DMS 273 (cell line): Measurements from ENCODE around the gene INSC.
A peak's percentile ranks its signal among the peaks of the same experiment; 100 is the strongest.

Experiments used
- DNase-seq: peaks from one replicate; lab custom pipeline; 2025; ENCODE audit not compliant: unreplicated experiment; lab: John Stamatoyannopoulos, UW

INSC gene

DNA sequence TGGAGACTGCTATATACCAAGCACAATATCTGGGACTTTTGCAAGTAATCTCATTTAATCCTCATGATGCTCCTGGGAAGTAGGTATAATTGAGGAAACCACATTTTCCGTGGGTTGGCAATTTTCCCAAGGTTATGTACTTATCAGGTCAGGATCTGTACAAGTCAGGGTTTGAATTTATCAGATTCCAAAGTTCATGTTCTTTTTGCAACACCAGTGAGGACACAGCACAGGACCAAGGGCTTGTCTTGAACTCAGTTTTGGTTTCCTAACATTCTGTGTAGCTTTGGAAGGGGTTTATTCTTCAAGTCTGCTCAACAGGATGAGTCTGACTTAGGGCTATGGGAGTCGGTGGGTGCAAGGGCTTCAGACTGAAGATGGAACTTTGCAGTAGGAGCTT, 30.4 kb downstream of the INSC start:
- DNase-seq: no peak

DNA sequence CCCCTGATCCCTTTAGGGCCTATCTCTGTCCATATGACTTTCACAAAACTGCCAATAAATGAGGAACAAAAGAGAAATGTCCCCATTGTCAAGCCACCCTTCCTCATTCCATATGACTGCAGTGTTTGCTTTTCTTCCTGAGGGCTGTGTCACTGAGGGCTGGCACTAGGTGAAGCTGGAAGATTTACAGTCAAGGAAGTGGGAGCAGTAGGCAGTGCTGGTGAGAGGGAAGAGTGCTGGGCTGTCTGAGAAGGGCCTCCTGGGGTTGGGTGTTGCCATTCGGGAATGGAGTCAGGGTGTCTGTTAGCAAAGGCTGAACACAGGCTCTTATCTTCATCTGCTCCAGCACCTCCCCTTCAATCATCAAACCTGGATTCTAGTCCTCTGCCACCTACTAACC, 30.9 kb downstream of the INSC start:
- no peak for DNase-seq

DNA sequence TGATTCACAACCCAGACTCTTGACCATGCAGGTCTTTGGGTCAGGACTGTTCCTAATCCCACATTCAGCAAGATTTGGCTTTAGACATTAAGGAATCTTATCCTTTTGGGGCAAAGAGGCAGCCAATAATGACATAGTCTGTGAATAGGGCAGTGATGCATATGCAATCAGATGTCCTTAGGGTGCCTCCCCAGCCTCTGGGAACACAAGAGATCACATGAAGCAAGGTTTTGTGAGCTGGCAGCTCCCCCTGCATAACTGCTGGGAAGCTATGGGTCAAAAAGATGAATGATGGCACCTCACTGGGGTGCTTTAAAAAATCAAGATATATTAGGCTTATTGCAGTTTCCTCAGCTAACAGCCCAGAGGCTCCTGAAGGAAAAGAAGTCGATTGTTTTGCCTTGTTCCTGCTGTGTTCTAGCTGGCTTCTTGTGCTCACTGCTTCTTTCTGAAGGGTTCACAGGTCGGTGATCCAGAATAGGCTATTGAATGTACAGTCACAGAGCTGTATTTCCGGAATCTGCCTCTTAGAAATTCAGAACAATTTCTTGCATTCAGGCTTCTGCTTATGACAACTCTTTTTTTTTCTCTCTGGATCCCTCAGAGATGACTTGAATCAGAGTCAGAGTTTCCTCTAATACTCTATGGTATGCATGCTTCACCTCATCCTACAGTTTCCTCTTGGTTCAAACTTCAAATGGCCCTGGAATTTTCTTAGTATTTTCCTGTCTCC, 31.7 kb downstream of the INSC start:
- no peak for DNase-seq

DNA sequence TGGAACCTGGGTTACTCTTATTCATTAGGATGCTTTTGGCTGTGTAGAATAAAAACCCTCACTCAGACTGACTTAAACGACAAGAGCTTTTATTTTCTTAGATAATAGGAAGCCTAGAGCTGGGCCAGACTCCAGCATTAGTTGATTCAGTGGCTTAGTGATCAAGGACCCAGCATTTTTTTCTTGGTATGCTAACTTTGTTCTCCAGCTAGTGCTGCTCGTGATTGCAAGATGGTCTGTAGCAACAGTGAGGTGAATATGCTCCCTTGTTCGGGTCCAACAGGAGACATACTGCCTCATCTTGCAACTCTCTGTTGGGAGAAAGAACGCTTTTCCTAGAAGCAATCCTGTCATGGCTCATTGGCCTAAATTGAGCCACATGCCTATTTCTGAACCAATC, 33.4 kb downstream of the INSC start:
- DNase-seq: no peak

DNA sequence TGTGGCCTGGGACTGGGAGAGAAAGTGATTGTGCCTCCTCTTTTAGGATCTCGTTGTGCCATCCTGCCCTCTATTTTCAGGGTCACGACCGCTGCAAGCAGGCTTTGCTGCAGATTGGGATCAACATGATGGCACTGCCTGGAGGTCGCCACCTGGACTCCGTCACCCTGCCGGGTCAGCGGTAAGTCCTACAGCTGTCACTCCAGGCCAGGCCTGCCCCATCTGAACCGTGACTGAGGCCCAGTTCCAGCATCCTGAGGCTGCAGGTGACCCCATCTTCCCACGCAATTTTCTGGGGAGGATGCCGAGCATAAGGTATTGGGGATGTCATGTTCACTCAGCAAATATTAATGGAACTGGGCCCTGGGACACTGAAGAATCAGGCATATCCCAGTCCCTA, 34.3 kb downstream of the INSC start:
- no peak for DNase-seq

DNA sequence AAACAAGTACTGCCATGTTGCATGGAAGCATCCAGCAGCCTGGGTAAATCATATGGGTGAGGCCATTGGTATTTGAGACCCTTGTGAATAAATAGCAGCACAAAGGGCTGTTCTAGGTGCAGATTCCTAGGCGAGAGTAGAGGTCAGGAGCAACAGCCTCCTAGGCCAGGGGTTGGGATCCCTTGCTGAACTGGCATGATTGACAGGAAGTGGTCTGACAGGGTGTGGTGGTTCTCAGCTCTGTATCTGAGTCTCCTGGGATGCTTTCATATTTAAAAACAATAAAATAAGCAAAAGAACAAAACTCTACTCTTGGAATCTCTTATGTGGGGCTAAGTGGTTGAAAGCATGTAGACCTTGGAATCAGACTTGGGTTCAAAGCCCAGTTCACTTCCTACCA, 35.8 kb downstream of the INSC start:
- no peak for DNase-seq

DNA sequence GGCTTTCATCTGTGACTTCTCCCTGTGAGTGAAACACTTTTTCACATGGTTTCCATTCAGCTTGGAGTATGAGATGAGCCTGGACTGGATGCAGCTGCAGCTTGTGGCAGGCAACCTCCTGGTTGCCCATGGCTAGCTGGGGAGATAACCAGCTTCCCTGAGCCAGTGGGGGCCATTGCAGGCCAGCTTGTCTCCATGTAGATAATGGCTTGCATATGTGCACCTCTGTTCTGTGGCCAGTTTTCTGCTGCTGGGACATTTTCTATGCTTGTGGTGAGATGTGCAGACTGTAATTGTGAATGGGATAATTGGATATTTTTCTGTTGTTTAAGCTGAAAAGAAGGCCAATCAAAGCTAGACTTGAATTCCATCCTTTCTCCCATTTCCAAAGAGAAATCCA, 38.5 kb downstream of the INSC start:
- DNase-seq: no peak

DNA sequence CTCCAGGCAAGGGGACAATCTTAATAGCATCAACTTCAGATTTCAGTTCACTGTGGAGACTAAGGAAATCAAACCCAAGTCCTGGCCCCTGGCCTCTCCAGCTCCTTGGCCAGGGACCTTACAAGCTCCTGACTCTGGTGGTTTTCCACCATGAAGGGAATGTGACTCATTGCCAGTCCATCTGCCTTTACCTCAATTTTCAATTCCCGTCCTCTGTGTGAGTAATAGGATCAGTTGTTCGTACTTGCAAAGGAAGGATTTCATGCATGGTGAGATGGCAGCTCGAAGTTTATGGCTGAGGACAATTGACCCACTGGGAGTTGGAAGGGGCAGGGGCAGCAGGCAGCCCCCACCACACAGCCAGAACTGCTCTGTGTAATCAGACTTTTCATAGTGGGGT, 42.5 kb downstream of the INSC start:
- no peak for DNase-seq

DNA sequence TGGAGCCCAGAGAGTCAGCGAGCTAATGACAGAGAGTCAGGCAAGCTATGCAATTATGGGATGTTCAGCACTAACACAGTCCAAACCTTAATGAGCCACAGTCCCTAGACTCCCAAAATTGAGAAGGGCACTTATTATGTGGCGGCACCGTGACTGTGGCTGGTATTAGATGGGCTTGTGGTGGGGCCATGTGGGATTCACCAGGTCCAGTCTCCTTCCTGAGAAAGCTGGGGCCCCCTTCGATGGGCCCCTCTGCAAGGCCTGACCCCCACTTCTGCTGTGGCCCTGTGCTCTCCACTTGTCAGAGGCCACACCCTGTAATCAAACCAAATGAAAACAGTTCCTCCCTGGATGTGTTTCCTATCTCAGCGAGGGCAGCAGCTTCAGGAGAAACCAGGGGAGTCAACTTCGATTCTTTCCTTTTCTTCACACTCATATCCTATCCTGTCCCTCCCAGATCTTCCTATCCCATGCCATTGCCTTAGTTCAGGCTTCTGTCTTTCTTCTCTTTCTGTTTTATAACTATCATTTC, 42.9 kb downstream of the INSC start:
- DNase-seq: no peak

DNA sequence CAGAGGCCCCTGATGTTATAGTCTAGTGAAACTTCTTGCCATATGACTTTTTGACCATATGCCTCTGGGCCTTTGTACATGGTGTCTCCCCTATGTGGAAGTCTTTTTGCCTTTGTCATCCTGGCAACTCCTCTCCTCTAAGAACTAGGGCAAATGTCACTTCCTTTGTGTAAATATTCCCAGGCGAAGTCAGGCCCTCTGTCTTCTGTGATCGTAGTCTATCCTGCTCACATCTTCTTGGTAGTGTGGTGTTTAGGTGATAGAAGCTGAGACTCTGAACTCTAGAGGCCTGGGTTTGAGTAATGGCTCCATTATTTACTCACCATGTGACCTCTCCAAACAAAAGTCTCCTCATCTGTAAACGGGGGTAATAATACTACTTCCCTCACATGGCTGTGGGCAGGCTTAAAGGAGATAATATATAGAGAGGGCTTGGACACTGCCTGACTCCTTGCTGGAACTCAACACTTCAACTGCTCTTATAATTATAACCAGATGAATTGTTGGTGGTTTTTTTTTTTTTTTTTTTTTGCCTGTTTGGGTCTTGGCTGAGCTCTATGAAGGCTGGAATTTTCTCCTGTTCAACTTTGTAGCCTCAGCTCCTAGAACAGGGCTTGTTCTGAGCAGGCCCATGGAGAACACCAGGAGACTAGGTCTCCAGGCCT, 43.8 kb downstream of the INSC start:
- no peak for DNase-seq

DNA sequence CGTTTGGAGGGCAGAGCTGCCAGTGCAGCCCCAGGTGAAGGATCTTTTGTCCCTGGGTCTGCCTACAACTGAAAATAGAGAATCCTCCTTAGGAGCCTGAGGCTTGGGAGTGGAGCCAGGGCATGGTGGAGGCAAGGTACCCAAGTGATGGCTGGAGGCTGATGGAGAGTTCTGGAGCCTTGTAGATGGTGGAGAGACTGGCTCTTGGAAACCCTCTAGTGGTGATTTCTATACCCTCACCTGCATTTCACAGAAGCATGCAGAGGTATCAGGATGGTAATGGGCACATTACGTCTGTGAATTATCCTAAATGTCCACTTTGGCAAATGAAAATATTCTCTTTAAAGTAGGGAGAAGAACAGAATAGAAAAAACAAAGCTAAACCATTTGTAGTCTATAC, 44.4 kb downstream of the INSC start:
- peak; percentile 4 for DNase-seq

DNA sequence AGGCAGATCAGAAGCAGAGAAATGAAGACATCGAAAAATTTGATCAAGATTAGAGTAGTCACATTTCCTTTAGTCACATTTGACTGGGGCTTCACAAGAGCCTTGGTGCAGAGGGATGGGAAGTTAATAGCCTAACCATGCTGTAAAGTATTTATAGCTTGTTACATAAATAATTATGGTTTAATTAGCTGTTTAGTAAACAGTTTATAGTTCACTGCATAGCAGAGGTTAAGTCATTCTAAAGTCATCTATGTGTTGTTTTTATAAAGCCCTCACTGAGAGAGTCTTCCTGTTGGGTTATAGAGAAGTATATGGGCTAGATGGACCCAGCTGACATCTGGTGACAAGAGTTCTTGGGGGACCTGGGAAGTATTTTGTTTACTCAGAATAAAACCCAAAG, 47.1 kb downstream of the INSC start:
- DNase-seq: no peak

DNA sequence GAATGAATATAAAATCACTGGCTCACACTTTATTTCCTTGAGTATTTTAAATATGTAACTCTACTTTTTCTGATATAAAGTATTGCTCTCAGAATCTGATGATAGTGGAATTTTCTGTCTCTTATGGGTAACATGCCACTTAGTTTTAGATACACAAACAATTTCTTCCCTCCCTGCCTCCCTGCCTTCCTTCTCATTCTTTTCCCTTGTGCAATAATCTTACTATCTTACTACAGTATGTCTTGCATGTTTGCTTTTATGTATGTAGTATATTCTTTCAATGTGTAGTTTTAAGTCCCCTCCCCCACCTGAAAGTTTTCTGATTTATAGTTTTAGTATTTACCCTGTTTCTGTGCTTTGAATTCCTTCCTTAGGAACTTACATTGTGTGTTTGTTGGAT, 48.4 kb downstream of the INSC start:
- DNase-seq: no peak

DNA sequence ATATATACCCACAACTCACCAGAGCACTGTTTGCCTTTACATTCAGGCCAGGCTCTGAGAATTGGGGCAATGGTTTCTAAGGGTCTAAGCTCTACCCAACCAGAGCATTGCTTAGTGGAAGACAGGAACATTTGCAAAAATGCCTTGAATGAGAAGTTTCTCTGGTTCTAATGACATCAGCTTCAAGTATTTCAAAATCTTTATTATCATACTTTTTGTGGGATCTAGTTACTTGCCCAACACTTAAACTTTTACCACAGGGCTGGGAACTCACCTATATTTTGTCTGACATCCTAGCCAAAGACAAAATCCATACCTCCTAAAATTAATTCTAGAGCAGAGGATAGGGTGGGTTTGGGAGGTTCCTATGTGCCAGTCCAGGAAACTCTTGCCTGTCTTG, 51.5 kb downstream of the INSC start:
- DNase-seq: no peak

DNA sequence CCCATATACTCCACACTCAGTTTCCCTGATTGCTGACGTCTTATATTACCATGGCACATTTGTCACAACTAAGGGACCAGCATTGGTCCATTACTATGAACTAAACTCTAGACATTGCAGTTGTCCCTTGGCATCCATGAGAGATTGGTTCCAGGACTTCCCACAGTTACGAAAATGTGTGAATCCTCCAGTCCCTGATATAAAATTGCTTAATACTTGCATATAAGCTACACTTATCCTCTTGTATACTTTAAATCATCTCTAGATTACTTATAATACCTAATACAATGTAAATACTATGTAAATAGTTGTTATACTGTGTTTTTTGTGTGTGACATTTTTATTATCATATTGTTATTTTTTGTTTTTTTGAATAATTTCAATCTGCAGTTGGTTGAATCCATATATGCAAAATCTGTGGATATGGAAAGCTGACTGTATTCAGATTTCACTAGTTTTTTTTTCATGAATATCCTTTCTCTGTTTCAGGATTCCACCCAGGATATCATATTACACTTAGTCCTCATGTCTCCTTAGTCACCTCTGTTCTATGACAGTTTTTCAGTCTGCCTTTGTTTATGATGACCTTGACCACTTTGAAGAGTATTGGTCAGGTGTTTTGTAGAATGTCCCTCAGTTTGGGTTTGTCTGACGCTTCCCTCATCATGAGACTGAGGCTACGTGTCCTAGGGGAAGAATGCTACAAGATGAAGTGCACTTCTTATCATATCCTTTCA, 55.3 kb downstream of the INSC start:
- no peak for DNase-seq

DNA sequence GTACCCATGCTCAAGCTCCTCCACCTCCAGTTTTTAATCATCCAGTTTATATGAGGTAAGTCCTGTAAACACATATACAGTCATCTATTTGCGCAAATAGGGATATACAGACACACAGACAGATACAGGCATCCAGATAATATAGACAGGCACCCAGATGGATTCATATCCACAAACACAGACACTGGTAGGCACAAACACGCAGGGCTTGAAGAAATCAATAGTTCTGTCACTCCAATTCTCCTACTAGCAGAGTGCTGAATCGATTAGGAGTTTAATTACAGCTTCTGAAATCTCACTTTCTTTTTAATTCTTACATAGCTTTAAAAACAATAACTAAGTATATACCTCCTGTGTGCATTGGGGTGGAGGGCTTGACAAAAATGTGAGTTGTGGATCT, 56.0 kb downstream of the INSC start:
- DNase-seq: no peak

DNA sequence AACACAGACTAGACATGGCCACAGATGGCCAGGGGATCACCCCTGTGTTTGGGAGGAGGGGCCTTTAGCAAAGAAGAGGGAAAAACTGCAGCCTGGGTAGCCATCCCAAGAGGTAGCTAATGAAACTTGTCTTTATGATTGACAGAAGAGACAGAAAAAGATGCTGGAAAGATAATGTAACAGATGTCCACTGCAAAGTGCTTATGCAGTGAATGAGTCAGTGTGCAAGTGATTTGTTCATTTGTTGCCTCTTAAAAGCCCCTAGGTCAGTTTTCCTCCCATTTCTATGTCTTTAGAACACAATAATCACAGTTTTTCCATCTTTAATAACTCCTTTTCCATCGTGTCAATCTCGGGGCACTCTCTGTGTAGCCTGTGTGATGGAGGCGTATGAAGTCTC, 57.2 kb downstream of the INSC start:
- no peak for DNase-seq

DNA sequence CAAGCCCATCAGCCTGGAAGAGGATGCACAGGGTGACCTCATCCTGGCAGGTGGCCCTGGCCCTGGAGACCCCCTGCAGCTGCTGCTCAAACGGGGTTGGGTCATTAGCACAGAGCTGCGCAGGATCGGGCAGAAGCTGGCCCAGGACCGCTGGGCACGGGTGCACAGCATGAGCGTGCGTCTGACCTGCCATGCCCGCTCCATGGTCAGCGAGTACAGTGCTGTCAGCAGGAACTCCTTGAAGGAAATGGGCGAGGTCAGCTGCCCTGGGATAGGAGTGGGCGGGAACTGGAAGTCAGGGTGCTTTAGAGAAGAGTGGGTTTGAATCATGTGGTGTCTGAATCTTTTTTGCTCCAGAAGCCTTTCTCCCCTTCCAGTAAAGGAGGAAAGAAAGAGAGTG, 61.1 kb downstream of the INSC start:
- DNase-seq: no peak

DNA sequence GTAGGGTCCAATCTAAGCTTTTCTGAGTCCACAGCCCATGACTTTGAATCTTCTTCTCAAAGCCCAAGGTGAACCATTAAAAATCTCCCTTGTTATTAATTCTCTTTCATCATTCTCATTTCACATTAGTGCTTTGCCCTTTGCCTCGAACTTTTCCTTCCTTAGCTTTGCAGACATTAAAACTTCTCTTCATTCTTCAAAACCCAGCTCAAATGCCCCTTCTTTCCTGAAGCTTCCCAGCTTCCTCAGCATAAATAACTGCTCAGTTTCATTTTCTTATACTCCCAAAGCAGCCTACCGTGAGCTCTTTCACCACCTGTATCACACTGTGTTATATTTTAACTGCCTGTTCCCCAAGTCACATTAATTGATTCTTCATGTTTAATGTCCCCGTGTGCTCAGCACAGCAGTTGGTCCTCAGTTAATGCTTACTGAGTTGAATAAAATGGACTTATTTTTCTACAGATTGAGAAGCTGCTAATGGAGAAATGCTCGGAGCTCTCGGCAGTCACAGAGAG, 62.0 kb downstream of the INSC start:
- DNase-seq: no peak

DNA sequence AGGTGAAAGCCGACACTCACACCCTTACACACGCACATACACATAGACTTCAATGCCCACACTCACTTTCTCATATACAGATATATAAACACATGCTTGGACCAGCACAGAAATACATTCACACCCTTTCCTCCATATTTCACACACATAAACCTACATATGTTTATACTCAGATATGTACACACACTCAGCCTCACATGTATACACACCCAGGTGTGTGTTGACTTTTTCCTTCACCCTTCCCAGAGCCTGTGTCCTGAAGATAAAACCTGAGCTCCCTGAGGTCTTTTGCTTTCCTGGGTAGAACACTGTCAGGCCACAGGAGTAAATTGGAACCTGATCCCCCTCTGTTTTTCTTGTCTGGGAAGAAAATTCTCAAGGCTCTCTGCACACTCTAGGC, 62.8 kb downstream of the INSC start:
- no peak for DNase-seq

DNA sequence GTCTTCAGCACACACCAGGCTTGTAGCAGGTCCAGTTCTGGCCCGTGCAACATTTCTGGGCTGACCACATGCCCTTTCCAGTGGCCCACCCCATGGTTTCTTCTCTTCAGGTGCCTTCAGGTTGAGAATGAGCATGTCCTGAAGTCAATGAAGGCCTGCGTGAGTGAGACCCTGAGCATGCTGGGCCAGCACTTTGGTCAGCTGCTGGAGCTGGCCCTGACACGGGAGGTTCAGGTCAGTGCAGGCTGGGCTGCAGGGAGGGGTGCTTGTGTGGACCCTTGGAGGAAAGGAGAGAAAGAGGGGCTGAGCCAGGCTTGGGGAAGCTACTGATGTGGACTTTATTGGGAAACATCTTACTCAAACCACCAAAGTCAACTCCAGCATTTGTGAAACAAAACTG, 63.5 kb downstream of the INSC start:
- DNase-seq: no peak

DNA sequence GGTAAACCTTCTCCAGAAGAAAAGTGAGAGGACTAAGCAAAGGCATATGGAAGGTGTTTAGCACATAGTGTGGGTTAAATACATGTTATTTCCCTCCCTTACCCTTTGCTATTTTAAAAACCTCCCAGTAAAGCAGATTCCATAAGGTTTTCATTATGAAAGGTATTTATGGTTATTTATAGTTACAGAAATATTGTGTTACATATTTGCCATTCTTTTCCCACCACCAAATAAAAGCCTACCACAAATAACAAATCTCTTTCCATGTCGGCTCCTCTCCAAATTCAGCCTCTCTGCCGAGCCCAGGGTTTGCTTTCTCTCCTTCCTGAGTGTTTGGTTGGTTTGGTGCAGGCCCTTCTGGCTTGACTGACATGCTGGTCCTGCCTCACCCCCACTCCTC, 64.4 kb downstream of the INSC start:
- no peak for DNase-seq
